H1 (cell line): Measurements from ENCODE around the gene COL4A1.

Experiments
- CEBPB ChIP-seq: IDR thresholded peaks from 2 replicates; pipeline ENCODE4 v1.6.1; 2012; ENCODE audit warnings: low read depth, low read length
- MAFK ChIP-seq: IDR thresholded peaks from 2 replicates; pipeline ENCODE4 v1.6.1; 2012; ENCODE audit warnings: low read depth, mild to moderate bottlenecking, improper control_type of control experiment, low read length
- PHF8 ChIP-seq: fragments of 200-600 bp; sonication (generic); conservative IDR thresholded peaks from 2 replicates; pipeline ENCODE4 v1.7.1; 2012; ENCODE audit warnings: low read depth, mild to moderate bottlenecking, inconsistent platforms, low read length, moderate library complexity
- POLR2A ChIP-seq, 2 experiments: IDR thresholded peaks; 1 replicate in 1 of 2; 2 replicates in 1 of 2; pipeline ENCODE4 v1.6.1; 2011; ENCODE audit warnings: low read depth in 2 of 2, low read length in 2 of 2, mild to moderate bottlenecking in 2 of 2; ENCODE audit errors: control extremely low read depth in 1 of 2
- POLR2AphosphoS5 ChIP-seq: IDR thresholded peaks from 2 replicates; pipeline ENCODE4 v1.6.1; 2011; ENCODE audit warnings: low read depth, low read length
- SUZ12 ChIP-seq: fragments of 200-600 bp; sonication (generic); IDR thresholded peaks from 2 replicates; pipeline ENCODE4 v1.6.1; 2012; ENCODE audit warnings: mild to moderate bottlenecking, inconsistent platforms, low read length, moderate library complexity, mixed read lengths
- TF ChIP-seq, protein P1 (sequence below): IDR thresholded peaks from 2 replicates; pipeline ENCODE4 v1.6.1; 2012; ENCODE audit warnings: low read length, inconsistent platforms
- TF ChIP-seq, protein P2 (sequence below), 3 experiments: IDR thresholded peaks; 1 replicate in 2 of 3; 2 replicates in 1 of 3; pipeline versions ENCODE4 v1.5.1 to v1.6.1; 2011; ENCODE audit warnings: low read length in 3 of 3, mild to moderate bottlenecking in 3 of 3, inconsistent platforms in 2 of 3, low read depth in 1 of 3, moderate library complexity in 1 of 3; ENCODE audit not compliant: insufficient read depth in 1 of 3; ENCODE audit errors: control extremely low read depth in 1 of 3
- TF ChIP-seq, protein P3 (sequence below): IDR thresholded peaks from 2 replicates; pipeline ENCODE4 v1.6.1; 2012; ENCODE audit warnings: inconsistent platforms

DNA sequence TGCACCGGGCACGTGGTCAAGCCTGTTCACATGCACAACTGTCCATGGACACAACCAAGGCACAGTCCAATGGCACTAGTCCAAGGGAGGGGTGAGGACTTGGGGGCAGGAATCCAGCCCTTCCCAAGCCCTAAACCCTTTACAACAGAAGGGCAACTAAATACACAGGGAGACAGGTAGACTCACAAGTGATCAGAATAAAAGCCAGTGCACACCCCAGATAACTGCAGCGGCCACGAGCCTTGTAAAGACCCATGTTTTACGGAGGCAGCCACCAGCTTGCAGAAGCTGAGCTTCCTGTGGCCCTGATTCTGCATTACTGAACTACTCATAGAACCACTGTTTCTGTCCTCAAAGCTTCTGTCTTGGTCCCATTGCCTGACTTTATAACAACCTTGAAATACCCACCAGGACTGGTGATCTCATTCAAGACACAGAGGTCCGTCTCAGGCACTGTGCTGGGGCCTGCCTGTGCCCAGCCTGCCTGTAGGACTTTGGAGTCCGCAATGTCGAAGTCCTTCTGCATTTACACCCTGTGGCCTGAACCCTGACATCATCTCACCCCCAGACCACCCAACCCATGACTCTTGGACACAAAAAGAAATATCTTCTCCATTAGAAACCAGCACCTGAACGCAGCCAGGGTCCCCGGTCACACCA is 181.2 kb downstream of the COL4A1 start:
- TF ChIP-seq CEBPB, result no peak
- TF ChIP-seq, protein P1, sequence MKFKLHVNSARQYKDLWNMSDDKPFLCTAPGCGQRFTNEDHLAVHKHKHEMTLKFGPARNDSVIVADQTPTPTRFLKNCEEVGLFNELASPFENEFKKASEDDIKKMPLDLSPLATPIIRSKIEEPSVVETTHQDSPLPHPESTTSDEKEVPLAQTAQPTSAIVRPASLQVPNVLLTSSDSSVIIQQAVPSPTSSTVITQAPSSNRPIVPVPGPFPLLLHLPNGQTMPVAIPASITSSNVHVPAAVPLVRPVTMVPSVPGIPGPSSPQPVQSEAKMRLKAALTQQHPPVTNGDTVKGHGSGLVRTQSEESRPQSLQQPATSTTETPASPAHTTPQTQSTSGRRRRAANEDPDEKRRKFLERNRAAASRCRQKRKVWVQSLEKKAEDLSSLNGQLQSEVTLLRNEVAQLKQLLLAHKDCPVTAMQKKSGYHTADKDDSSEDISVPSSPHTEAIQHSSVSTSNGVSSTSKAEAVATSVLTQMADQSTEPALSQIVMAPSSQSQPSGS, result no peak
- TF ChIP-seq MAFK, result no peak
- TF ChIP-seq POLR2A (IDR thresholded peaks at IDR 0.05; ENCODE audit: control extremely low read depth in 1 of 2, low read depth in 2 of 2, low read length in 2 of 2), result no peak
- TF ChIP-seq POLR2AphosphoS5, result no peak
- TF ChIP-seq, protein P2, sequence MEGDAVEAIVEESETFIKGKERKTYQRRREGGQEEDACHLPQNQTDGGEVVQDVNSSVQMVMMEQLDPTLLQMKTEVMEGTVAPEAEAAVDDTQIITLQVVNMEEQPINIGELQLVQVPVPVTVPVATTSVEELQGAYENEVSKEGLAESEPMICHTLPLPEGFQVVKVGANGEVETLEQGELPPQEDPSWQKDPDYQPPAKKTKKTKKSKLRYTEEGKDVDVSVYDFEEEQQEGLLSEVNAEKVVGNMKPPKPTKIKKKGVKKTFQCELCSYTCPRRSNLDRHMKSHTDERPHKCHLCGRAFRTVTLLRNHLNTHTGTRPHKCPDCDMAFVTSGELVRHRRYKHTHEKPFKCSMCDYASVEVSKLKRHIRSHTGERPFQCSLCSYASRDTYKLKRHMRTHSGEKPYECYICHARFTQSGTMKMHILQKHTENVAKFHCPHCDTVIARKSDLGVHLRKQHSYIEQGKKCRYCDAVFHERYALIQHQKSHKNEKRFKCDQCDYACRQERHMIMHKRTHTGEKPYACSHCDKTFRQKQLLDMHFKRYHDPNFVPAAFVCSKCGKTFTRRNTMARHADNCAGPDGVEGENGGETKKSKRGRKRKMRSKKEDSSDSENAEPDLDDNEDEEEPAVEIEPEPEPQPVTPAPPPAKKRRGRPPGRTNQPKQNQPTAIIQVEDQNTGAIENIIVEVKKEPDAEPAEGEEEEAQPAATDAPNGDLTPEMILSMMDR (IDR thresholded peaks at IDR 0.05; ENCODE audit: control extremely low read depth in 1 of 3, insufficient read depth in 1 of 3, low read depth in 1 of 3, low read length in 3 of 3), result no peak
- TF ChIP-seq PHF8, result no peak
- TF ChIP-seq, protein P3, sequence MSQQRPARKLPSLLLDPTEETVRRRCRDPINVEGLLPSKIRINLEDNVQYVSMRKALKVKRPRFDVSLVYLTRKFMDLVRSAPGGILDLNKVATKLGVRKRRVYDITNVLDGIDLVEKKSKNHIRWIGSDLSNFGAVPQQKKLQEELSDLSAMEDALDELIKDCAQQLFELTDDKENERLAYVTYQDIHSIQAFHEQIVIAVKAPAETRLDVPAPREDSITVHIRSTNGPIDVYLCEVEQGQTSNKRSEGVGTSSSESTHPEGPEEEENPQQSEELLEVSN, result no peak
- no peak for TF ChIP-seq SUZ12
